ENCODE results near the gene ZNF777.

Gene ZNF777

DNA sequence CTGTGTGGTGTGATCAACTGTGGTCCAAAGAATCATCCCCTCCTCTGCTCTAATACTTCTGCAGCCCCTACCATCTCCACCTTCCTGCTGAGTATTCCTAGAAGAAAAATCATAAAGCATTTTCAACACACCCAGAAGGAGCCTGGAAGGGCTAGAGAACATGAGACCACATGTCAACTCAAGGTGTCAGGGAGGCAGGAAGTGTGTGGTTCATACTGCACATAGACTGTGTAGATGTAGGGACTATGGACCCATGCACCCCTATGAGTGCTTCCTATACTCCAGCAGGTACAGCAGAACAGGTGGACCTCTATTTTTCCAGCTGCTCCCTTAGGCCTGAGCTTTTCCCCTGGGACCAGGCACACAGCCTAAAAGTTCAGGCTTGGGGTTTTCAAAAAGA, 39.3 kb upstream of the ZNF777 start:
- no peak for DNase-seq (ENCODE audit: low read depth)
- in situ Hi-C loops (cut with HindIII; ENCODE audit: low sequenced_read_pairs), result no loop called here

DNA sequence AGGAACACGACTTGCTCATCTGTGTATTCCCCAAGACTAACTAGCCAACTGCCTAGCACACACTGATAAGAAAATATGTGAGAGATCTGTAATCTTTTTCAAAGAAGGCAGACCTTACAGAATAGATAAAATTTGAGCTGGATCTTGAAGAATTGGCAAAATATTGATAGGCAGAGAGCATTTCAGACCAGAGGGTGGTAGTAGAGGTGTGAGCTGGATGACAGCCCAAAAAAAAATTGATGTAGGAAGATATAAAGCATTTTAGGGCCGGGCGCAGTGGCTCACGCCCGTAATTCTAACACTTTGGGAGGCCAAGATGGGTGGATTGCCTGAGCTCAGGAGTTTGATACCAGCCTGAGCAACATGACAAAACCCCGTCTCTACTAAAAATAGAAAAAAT, 37.9 kb upstream of the ZNF777 start:
- in situ Hi-C loops (cut with HindIII; ENCODE audit: low sequenced_read_pairs), result no loop called here
- TF ChIP-seq, protein P1, sequence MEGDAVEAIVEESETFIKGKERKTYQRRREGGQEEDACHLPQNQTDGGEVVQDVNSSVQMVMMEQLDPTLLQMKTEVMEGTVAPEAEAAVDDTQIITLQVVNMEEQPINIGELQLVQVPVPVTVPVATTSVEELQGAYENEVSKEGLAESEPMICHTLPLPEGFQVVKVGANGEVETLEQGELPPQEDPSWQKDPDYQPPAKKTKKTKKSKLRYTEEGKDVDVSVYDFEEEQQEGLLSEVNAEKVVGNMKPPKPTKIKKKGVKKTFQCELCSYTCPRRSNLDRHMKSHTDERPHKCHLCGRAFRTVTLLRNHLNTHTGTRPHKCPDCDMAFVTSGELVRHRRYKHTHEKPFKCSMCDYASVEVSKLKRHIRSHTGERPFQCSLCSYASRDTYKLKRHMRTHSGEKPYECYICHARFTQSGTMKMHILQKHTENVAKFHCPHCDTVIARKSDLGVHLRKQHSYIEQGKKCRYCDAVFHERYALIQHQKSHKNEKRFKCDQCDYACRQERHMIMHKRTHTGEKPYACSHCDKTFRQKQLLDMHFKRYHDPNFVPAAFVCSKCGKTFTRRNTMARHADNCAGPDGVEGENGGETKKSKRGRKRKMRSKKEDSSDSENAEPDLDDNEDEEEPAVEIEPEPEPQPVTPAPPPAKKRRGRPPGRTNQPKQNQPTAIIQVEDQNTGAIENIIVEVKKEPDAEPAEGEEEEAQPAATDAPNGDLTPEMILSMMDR (IDR thresholded peaks at IDR 0.05; ENCODE audit: low read depth, low read length, missing control alignments), result no peak
- H3K4me3 ChIP-seq (ENCODE audit: low read depth, low read length), result no peak overlapping the region
- DNase-seq (ENCODE audit: low read depth), result no peak

More for the DNA sequence above, 39.3 kb upstream of the ZNF777 start:
- TF ChIP-seq, protein P1 (IDR thresholded peaks at IDR 0.05; ENCODE audit: low read depth, low read length, missing control alignments), result no peak
- no peak overlapping the region for H3K4me3 ChIP-seq (ENCODE audit: low read depth, low read length)

DNA sequence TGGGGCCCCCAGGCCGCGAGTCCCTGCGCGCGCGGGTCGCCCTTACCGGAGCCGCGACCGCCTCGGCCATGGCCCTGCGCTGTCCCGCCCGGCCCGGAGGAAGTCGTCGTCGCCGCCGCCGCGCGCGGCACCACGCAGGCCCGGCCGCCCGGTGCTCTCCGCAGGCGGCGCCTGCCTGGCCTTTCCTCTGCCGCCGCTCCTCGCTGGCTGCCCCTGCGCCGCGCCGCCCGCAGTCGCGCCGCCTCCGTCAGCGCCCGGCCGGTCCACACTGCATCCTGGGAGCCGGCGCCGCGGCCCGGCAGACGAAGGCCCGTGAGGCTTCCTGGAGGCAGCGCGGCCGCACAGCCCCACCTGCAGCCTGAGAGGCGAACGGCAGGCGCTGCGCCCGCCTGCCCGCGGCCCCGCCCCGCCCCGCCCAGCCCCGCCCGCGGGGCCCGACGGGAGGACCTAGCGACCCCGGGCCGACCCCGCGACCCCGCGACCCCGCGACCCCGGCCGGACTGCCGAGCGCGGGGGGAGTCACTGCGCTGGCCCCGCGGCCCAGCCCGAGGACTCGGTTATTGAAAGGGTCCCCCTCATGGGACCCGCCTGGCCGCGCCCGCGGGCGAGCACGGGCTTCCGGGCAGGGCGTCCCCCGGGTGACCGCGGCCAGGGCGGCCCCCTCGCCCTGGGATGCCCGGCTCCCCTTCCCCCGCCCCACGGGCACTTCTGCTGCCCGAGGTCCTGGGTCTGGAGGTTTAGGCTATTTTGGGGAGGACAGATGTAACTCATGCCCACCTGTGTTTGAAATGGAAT, 36.8 kb upstream of the ZNF777 start, which contains the start of gene ZNF746:
TSS of gene ZNF746 (minus strand) at position 343 of the 795 bp plus-strand sequence. CDS start at position 70, 273 bp downstream.
- peak within 1 kb of the TSS; percentile 66 for H3K4me3 ChIP-seq (ENCODE audit: low read depth, low read length)
- TF ChIP-seq, protein P1 (IDR thresholded peaks at IDR 0.05; ENCODE audit: low read depth, low read length, missing control alignments), result peak; percentile 39
- peak; percentile 23 for DNase-seq (ENCODE audit: low read depth)
- in situ Hi-C loops (cut with HindIII; ENCODE audit: low sequenced_read_pairs), result no loop called here

DNA sequence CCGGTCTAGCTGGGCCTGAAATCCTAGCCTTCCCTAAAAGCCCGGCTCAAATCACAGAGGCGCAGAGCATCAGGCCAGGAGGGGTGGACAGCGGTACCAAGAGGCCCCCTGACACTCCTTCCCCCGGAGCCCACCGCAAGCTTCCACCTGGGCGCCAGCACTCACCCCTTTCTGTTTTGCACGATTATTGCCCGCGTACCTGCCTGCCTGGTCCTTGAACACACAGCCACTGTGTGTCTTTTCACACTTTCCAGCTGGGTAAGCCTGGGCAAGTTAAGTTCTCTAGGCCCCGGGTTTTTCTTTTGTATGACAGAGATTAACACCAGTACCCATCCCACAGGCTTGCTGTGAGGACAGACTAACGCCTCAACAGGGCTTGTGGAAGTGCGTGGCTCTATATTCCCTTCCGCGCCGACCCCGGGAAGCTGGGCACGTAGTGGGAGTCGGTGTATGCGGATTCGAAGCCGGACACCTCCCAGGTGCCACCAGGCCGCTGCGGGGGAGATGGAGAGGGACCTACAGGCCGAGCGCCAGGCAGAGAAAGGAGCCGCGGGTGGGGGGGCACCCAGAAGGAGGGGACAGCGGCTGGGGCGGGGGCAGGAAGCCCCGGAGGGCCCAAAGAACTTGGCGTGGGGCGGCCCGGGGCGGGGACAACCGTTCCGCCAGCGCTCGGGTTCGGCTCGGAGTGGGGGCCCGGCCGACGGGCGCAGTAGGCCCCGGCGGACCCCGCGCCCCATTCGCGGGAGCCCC, 36.0 kb upstream of the ZNF777 start:
- DNase-seq (ENCODE audit: low read depth), result no peak

DNA sequence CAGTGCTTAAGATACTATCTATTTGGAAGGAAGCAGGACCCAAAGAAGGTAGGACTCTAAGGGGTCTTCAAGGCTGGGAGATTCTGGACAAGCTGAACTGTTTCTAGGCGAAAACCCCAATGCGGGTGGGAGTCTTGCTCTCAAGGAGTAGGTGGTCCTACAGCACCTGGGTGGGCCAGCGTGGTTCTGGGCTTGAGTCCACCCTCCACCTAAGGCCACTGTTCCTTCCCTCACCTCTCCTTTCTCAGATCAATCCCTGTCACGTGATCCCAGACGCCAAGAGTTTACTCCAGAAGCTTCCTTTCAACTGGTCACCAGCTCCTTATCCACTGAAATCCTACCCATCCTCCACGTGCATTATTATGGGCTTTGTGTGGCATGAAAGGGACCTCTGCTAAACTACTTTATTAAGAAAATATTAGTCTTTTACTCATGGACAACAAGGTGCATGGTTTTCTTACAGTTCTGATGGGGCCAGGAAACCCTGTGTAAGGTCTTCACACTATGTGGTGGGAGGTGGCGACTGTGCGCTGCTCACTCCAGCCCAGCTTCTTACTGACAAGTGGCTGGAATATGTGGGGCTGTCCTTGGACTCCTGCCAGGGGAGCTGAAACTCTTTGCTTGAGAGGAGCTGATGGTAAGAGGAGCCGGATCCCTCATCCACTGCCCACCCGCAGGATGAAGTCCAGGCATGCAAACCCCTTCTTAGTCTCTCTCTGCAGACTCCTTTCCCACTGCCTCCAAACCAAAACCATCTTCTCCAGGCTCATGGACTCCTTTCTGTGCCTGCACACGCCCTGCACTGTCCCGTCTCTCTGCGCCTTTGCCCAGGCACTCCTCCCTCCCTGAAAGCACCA, 35.2 kb upstream of the ZNF777 start:
- TF ChIP-seq, protein P1 (IDR thresholded peaks at IDR 0.05; ENCODE audit: low read depth, low read length, missing control alignments), result no peak
- peak overlapping the region; percentile 66 for H3K4me3 ChIP-seq (ENCODE audit: low read depth, low read length)
- in situ Hi-C loops (cut with HindIII; ENCODE audit: low sequenced_read_pairs), result no loop called here
- peak; percentile 57 for DNase-seq (ENCODE audit: low read depth)

More for the DNA sequence above, 36.0 kb upstream of the ZNF777 start:
- TF ChIP-seq, protein P1 (IDR thresholded peaks at IDR 0.05; ENCODE audit: low read depth, low read length, missing control alignments), result no peak
- H3K4me3 ChIP-seq (ENCODE audit: low read depth, low read length), result peak overlapping the region; percentile 66
- in situ Hi-C loops (cut with HindIII; ENCODE audit: low sequenced_read_pairs), result no loop called here
